HepG2 (cell line): Measurements from ENCODE around the gene NGEF. TPM values are rescaled to one million over a fixed set of nuclear protein-coding genes. Genes with fewer than 3 reads are reported as not detected.

Experiments used
- ATAD3A ChIP-seq: sonication (generic); formaldehyde crosslinking; IDR thresholded peaks from 2 replicates; pipeline ENCODE4 v1.4.0; 2020; ENCODE audit warnings: missing genetic modification reagents
- ATF1 ChIP-seq: IDR thresholded peaks from 2 replicates; pipeline ENCODE4 v1.6.1; 2016; ENCODE audit warnings: mild to moderate bottlenecking, control low read depth
- HDAC1 ChIP-seq: sonication (generic); formaldehyde crosslinking; IDR thresholded peaks from 2 replicates; pipeline ENCODE4 v1.5.1; 2020; ENCODE audit warnings: mild to moderate bottlenecking, missing genetic modification reagents
- JUND ChIP-seq: sonication (generic); formaldehyde crosslinking; IDR thresholded peaks from 2 replicates; pipeline ENCODE4 v1.8.0; 2022; ENCODE audit warnings: mild to moderate bottlenecking, missing genetic modification reagents
- KDM6A ChIP-seq: IDR thresholded peaks from 2 replicates; pipeline ENCODE4 v1.6.1; 2016; ENCODE audit warnings: low read depth
- MED1 ChIP-seq: sonication (generic); formaldehyde crosslinking; IDR thresholded peaks from 2 replicates; pipeline ENCODE4 v1.4.0; 2020; ENCODE audit warnings: missing genetic modification reagents
- NR2F1 ChIP-seq, 2 experiments: fragments of 450-650 bp in 1 of 2; formaldehyde crosslinking in 1 of 2; IDR thresholded peaks; 2 replicates each; pipeline versions ENCODE4 v1.5.0 to v1.6.1; 2016 to 2020; ENCODE audit warnings: mild to moderate bottlenecking in 1 of 2, missing compliant biosample characterization in 1 of 2, missing genetic modification reagents in 1 of 2, moderate library complexity in 1 of 2
- PCBP1 ChIP-seq: fragments of 200-400 bp; formaldehyde crosslinking; IDR thresholded peaks from 2 replicates; pipeline ENCODE4 v1.6.1; 2017; ENCODE audit warnings: mild to moderate bottlenecking, low read depth, low read length, borderline replicate concordance
- SCMH1 ChIP-seq: sonication (generic); formaldehyde crosslinking; IDR thresholded peaks from 2 replicates; pipeline ENCODE4 v1.9.0; 2021; ENCODE audit warnings: missing genetic modification reagents, mild to moderate bottlenecking, borderline replicate concordance
- SIN3B ChIP-seq: fragments of 150-350 bp; IDR thresholded peaks from 2 replicates; pipeline ENCODE4 v1.6.1; 2014; ENCODE audit warnings: low read length
- SOX5 ChIP-seq: IDR thresholded peaks from 2 replicates; pipeline ENCODE4 v1.6.1; 2016; ENCODE audit warnings: borderline replicate concordance
- SRY ChIP-seq: sonication (generic); formaldehyde crosslinking; IDR thresholded peaks from 2 replicates; pipeline ENCODE4 v1.8.0; 2022; ENCODE audit warnings: mild to moderate bottlenecking, missing genetic modification reagents
- TMF1 ChIP-seq: sonication (generic); formaldehyde crosslinking; IDR thresholded peaks from 2 replicates; pipeline ENCODE4 v1.8.1; 2022; ENCODE audit warnings: low read depth, missing genetic modification reagents
- ZNF678 ChIP-seq: sonication (generic); formaldehyde crosslinking; IDR thresholded peaks from 2 replicates; pipeline ENCODE4 v1.4.0; 2020; ENCODE audit warnings: mild to moderate bottlenecking, missing genetic modification reagents
- polyA plus RNA-seq, 8 experiments: library from polyadenylated mRNA; depleted of rRNA in 3 of 8; stranded (reverse) in 7 of 8; unstranded in 1 of 8; fragments of >200 nt; fragmentation: Illumina TruSeq in 4 of 8; extraction: Trizol in 4 of 8; gene quantifications; 2 replicates each; pipeline versions ENCODE4 v1.2.1 to v1.2.3, GENCODE V29; 2011 to 2016; ENCODE audit warnings: low read depth in 4 of 8, missing spikeins in 1 of 8, mixed read lengths in 1 of 8; ENCODE audit not compliant: insufficient read depth in 1 of 8
- total RNA-seq, 5 experiments: library from RNA; depleted of rRNA; stranded (reverse); fragments of >200 nt; fragmentation: Illumina TruSeq; extraction: Trizol; gene quantifications; 2 replicates each; pipeline ENCODE4 v1.2.3, GENCODE V29; 2016; ENCODE audit warnings: low read depth in 1 of 5
- TF ChIP-seq, protein P1 (sequence below), 2 experiments: sonication (generic) in 1 of 2; formaldehyde crosslinking in 1 of 2; IDR thresholded peaks; 2 replicates each; pipeline versions ENCODE4 v1.6.1 to v1.9.0; 2014 to 2022; ENCODE audit warnings: antibody characterized with exemption in 1 of 2, borderline replicate concordance in 1 of 2, inconsistent platforms in 1 of 2, low read depth in 1 of 2, missing genetic modification reagents in 1 of 2
- TF ChIP-seq, protein P2 (sequence below), 2 experiments: fragments of 450-650 bp in 1 of 2; sonication (generic) in 1 of 2; formaldehyde crosslinking; IDR thresholded peaks; 2 replicates each; pipeline versions ENCODE4 v1.5.0 to v1.8.0; 2020 to 2022; ENCODE audit warnings: mild to moderate bottlenecking in 1 of 2, missing genetic modification reagents in 1 of 2
- TF ChIP-seq, protein P3 (sequence below): sonication (generic); formaldehyde crosslinking; IDR thresholded peaks from 2 replicates; pipeline ENCODE4 v1.9.0; 2021; ENCODE audit warnings: missing genetic modification reagents, borderline replicate concordance
- TF ChIP-seq, protein P4 (sequence below): IDR thresholded peaks from 2 replicates; pipeline ENCODE4 v1.6.1; 2016; ENCODE audit warnings: missing genetic modification reagents, missing compliant biosample characterization
- TF ChIP-seq, protein P5 (sequence below): sonication (generic); formaldehyde crosslinking; IDR thresholded peaks from 2 replicates; pipeline ENCODE4 v1.5.0; 2020; ENCODE audit warnings: mild to moderate bottlenecking, missing genetic modification reagents

Gene NGEF
- total and polyA plus RNA-seq, 2 of the 13 experiments (the other 11 are each of a cell fraction or from before 2014, with no cell fraction given) = 14.4 to 36.9 TPM

DNA sequence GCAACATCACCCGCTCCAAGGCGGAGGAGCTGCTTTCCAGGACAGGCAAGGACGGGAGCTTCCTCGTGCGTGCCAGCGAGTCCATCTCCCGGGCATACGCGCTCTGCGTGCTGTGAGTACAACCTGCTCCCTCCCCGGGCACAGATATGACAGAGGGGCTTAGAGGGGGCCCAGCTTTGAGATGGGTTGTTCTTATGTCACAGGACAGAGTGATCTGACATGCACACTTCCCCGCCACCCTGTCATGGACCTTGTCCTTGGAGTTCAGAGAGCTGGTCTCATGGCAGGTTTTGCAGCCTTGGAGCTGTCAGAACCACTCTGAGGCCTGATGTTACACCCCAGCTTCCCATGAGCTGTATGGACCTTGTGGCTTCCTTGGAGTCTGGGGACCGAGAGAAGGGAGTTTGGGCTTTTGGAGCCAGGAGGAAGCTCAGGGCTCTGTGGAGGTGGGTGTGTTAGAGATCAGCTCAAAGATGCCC lies 47.5 kb upstream of the NGEF start (continued):
- TF ChIP-seq, protein P1, sequence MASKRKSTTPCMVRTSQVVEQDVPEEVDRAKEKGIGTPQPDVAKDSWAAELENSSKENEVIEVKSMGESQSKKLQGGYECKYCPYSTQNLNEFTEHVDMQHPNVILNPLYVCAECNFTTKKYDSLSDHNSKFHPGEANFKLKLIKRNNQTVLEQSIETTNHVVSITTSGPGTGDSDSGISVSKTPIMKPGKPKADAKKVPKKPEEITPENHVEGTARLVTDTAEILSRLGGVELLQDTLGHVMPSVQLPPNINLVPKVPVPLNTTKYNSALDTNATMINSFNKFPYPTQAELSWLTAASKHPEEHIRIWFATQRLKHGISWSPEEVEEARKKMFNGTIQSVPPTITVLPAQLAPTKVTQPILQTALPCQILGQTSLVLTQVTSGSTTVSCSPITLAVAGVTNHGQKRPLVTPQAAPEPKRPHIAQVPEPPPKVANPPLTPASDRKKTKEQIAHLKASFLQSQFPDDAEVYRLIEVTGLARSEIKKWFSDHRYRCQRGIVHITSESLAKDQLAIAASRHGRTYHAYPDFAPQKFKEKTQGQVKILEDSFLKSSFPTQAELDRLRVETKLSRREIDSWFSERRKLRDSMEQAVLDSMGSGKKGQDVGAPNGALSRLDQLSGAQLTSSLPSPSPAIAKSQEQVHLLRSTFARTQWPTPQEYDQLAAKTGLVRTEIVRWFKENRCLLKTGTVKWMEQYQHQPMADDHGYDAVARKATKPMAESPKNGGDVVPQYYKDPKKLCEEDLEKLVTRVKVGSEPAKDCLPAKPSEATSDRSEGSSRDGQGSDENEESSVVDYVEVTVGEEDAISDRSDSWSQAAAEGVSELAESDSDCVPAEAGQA (IDR thresholded peaks at IDR 0.05; ENCODE audit: low read depth) = 0 out of 2 replicates have a peak, but pooled peaks have one; percentile 3
- TF ChIP-seq, protein P1 (CRISPR knock-in tag; IDR thresholded peaks at IDR 0.05; ENCODE audit: borderline replicate concordance) = no peak
- TF ChIP-seq HDAC1 (CRISPR knock-in tag) (no peak), ATAD3A (no peak), ZNF678 (CRISPR knock-in tag) (no peak), SRY (no peak), SIN3B (no peak), NR2F1 (CRISPR knock-in tag; IDR thresholded peaks at IDR 0.05) (no peak), TMF1 (no peak; the same call in 1 of the 2 replicates), SCMH1 (no peak), MED1 (no peak), SOX5 (CRISPR knock-in tag) (no peak), KDM6A (CRISPR knock-in tag) (no peak), PCBP1 (no peak), JUND (CRISPR knock-in tag) (peak; percentile 15; the same call in 1 of the 2 replicates), ATF1 (no peak)
- TF ChIP-seq, protein P2, sequence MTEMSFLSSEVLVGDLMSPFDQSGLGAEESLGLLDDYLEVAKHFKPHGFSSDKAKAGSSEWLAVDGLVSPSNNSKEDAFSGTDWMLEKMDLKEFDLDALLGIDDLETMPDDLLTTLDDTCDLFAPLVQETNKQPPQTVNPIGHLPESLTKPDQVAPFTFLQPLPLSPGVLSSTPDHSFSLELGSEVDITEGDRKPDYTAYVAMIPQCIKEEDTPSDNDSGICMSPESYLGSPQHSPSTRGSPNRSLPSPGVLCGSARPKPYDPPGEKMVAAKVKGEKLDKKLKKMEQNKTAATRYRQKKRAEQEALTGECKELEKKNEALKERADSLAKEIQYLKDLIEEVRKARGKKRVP (CRISPR knock-in tag; IDR thresholded peaks at IDR 0.05) = 0 out of 4 replicates have a peak, but pooled peaks of 1 of the 2 experiments have one; percentile 18
- TF ChIP-seq, protein P3, sequence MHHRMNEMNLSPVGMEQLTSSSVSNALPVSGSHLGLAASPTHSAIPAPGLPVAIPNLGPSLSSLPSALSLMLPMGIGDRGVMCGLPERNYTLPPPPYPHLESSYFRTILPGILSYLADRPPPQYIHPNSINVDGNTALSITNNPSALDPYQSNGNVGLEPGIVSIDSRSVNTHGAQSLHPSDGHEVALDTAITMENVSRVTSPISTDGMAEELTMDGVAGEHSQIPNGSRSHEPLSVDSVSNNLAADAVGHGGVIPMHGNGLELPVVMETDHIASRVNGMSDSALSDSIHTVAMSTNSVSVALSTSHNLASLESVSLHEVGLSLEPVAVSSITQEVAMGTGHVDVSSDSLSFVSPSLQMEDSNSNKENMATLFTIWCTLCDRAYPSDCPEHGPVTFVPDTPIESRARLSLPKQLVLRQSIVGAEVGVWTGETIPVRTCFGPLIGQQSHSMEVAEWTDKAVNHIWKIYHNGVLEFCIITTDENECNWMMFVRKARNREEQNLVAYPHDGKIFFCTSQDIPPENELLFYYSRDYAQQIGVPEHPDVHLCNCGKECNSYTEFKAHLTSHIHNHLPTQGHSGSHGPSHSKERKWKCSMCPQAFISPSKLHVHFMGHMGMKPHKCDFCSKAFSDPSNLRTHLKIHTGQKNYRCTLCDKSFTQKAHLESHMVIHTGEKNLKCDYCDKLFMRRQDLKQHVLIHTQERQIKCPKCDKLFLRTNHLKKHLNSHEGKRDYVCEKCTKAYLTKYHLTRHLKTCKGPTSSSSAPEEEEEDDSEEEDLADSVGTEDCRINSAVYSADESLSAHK (CRISPR knock-in tag) = no peak
- TF ChIP-seq, protein P4, sequence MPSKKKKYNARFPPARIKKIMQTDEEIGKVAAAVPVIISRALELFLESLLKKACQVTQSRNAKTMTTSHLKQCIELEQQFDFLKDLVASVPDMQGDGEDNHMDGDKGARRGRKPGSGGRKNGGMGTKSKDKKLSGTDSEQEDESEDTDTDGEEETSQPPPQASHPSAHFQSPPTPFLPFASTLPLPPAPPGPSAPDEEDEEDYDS (CRISPR knock-in tag) = no peak; the same call in 1 of the 2 replicates
- TF ChIP-seq, protein P5, sequence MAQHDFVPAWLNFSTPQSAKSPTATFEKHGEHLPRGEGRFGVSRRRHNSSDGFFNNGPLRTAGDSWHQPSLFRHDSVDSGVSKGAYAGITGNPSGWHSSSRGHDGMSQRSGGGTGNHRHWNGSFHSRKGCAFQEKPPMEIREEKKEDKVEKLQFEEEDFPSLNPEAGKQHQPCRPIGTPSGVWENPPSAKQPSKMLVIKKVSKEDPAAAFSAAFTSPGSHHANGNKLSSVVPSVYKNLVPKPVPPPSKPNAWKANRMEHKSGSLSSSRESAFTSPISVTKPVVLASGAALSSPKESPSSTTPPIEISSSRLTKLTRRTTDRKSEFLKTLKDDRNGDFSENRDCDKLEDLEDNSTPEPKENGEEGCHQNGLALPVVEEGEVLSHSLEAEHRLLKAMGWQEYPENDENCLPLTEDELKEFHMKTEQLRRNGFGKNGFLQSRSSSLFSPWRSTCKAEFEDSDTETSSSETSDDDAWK (CRISPR knock-in tag) = no peak
